Skin epidermis (tissue), 12 donors: ENCODE results near the gene TMEM59.
"Not testable (repeated sequence)": the region's sequence is repeated elsewhere in the genome, so short reads cannot be mapped to it uniquely, and the experiment has no call there.

Source experiments
- H3K27ac ChIP-seq, 21 experiments: fragments of 200-600 bp; sonication (generic) in 11 of 21; one replicate each; pipeline ENCODE4 v1.5.0; 2020; ENCODE audit warnings: mild to moderate bottlenecking in 3 of 21, inconsistent platforms in 2 of 21, moderate library complexity in 2 of 21
- H3K4me3 ChIP-seq, 7 experiments: fragments of 200-600 bp; sonication (generic) in 2 of 7; one replicate each; pipeline ENCODE4 v1.5.0; 2020; ENCODE audit warnings: inconsistent platforms in 2 of 7, mild to moderate bottlenecking in 2 of 7, moderate library complexity in 1 of 7

TMEM59 gene

GRCh38 chr1:54054438-54054749 is 1.4 kb upstream of the TMEM59 start:
- Histone ChIP-seq H3K27ac (peak overlapping the region in 14 of 21 experiments; percentile 89 to 99 (median 96)), H3K4me3 (peak overlapping the region; percentile 67 to 99 (median 93))

DNA sequence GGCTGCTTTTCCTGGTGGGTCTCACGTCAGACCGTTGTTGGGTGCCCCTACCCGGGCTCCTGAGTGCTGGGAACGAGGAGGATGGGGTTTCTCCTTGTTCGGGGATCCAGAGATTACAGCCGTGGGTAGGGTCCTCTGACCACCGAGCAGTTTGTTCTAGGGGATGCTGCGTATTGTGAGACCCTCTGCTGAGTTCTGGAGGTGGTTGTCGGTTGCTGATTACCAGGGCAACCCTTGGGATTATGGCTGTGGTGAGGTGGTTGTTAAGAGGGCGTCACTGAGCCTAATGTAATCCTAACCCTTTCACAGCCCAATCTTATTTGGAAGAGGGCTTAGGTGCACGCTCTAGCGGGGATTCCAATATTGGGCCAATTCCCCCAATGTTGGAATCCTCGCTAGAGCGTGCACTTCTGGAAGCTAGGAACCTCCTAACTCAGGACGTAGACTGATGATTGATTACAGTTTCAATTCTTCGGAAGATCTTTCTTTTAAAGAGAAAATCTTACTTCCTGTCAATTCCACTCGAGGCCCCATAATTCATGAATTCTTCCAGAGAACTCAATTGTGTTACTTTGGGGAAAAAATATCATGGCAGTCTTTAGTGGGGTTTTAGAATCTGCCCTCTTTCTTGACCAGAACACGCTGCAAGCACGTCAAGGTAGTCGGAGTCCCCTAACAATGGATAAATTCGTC is 887 bp upstream of the TMEM59 start:
- Histone ChIP-seq H3K4me3 (peak overlapping the region; percentile 67 to 99 (median 93)), H3K27ac (peak overlapping the region; percentile 58 to 99 (median 95))

- peak overlapping the region; percentile 67 to 99 (median 93) for H3K4me3 ChIP-seq
- peak overlapping the region; percentile 81 to 99 (median 96) for H3K27ac ChIP-seq
These were observed 522 bp downstream of the TMEM59 start for GRCh38 chr1:54052431-54052933.

- peak overlapping the region; percentile 67 to 99 (median 93) for H3K4me3 ChIP-seq
- peak overlapping the region in 20 of 21 experiments; percentile 81 to 99 (median 96) for H3K27ac ChIP-seq
These were observed 1.0 kb downstream of the TMEM59 start for GRCh38 chr1:54051933-54052430.

GRCh38 chr1:54050435-54050834 is 2.6 kb downstream of the TMEM59 start:
- H3K4me3 ChIP-seq, H3K27ac ChIP-seq: not testable (repeated sequence)

DNA sequence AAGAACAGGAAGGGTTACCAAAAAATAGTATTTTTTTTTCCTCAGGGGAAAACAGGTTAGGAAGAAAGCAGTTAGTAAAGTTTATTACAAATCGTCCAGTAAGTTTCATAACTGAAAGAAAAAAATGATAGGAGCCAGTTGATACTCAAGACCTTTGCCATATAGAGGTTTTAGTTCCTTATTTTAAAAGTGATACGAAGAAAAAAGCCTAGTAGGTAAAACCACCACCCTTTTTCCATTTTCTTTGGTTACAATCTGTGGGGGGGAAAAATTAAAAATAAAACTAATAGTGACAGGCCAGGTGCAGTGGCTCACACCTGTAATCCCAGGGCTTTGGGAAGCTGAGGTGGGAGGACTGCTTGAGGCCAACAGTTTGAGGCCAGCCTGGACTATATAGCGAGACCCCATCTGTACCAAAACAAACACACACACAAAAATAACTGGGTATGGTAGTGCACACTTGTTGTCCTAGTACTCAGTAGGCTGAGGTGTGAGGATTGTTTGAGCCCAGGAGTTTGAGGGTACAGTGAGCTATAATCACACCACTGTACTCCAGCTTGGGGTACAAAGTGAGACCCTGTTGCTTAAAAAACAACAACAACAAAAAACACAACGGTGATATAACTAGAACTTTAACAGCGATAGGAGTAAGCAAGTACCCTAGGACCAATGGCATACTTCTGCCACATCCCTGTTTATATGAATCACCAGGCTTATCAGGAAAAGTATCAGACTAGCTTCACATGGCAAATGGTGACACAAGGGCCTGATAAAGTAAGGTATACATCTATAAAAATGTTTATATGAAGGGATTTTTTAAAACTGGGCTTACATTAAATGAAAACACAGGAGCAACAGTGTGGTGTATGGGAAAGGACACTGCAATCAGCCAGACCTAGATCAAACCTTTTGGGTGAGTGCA is 5.4 kb downstream of the TMEM59 start:
- H3K27ac ChIP-seq = no peak overlapping the region

GRCh38 chr1:54046671-54047383 is 6.2 kb downstream of the TMEM59 start:
- H3K27ac ChIP-seq = no peak overlapping the region
- no peak overlapping the region for H3K4me3 ChIP-seq

More for the DNA sequence above, 5.4 kb downstream of the TMEM59 start:
- no peak overlapping the region for H3K4me3 ChIP-seq

DNA sequence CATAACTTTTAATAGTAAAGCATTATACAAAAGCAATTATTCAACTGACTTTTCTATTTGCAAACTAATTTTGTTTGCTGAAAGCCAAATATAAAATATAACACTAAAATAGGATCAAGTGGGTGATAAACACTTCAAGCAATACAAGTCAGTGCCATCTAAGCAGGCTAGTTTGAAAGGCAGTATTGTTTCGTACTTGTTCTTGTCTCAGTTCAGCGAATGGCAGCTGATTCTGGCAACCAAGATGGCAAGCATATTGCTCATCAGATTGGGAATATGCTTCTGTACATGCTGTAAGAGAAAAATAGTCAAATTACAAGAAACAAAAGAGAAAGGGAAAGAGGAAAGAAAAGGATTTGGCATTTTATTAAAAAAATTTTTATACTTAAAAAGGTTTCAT is 7.5 kb downstream of the TMEM59 start:
- Histone ChIP-seq H3K4me3 (no peak overlapping the region), H3K27ac (no peak overlapping the region)

DNA sequence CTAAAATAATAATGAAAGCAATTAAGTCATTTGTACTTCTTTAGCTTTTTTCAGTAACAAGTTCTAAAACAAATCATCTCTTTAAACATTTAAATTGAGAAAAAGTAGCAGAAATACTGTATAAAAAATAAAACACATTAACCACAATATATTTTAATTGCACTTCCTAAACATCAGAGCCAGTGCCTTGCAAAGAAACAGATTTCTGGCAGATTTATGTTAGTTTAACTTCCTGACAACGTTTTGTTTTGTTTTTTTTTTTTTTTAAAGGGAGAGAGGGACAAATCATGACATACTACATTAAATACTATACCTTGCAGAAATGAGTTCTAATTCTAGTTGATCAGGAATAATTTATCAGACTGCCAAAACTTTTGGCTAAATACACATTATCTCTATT is 11.2 kb downstream of the TMEM59 start:
- H3K4me3 ChIP-seq = no peak overlapping the region
- H3K27ac ChIP-seq = no peak overlapping the region

DNA sequence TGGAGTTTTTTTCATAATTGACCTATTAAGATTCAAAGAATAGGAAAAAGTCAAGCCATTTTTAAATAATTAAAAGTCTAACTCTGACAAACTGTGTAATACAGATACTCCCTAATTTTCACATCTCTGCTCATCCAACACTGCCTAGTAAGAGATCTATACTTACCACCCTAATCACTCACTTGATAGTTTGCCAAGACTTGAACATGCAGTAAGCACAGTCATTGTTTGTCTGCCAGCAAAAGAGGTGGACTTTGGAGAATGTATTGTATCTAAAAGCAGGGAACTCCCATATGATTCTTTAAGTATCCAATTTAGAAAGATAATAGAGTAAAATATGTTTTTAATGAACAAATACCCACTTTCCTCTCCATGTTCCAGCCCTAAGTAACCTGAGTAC is 15.5 kb downstream of the TMEM59 start:
- Histone ChIP-seq H3K27ac (no peak overlapping the region), H3K4me3 (no peak overlapping the region)

GRCh38 chr1:54028306-54029251 is 24.4 kb downstream of the TMEM59 start:
- Histone ChIP-seq H3K4me3 (no peak overlapping the region), H3K27ac (no peak overlapping the region)

- Histone ChIP-seq H3K4me3 (no peak overlapping the region), H3K27ac (no peak overlapping the region)
These were observed 25.2 kb downstream of the TMEM59 start for GRCh38 chr1:54027848-54028247.

GRCh38 chr1:54024811-54025210 is 28.2 kb downstream of the TMEM59 start:
- not testable (repeated sequence) for H3K4me3 ChIP-seq, H3K27ac ChIP-seq

- Histone ChIP-seq H3K4me3 (no peak overlapping the region), H3K27ac (no peak overlapping the region)
These were observed 28.6 kb downstream of the TMEM59 start for GRCh38 chr1:54024358-54024757.

GRCh38 chr1:54019562-54020176 is 33.3 kb downstream of the TMEM59 start:
- not testable (repeated sequence) for H3K4me3 ChIP-seq, H3K27ac ChIP-seq

- H3K27ac ChIP-seq = no peak overlapping the region
- H3K4me3 ChIP-seq = no peak overlapping the region
These were observed 34.4 kb downstream of the TMEM59 start for GRCh38 chr1:54018635-54019034.

GRCh38 chr1:54017979-54018378 is 35.0 kb downstream of the TMEM59 start, which contains the start of gene LDLRAD1:
LDLRAD1 (minus strand) TSS chr1:54018186; CDS start chr1:54018112, 74 bp downstream.
- Histone ChIP-seq H3K4me3 (no peak within 1 kb of the TSS), H3K27ac (peak within 1 kb of the TSS in 1 of 21 experiments; percentile 17)
